A549 (cell line): Measurements from ENCODE around the gene OGA.

Experiments
- BHLHE40 ChIP-seq: IDR thresholded peaks from 2 replicates; pipeline ENCODE4 v1.6.1; 2012; ENCODE audit warnings: low read depth, low read length, inconsistent platforms
- CHD2 ChIP-seq: fragments of 150-350 bp; IDR thresholded peaks from 2 replicates; pipeline ENCODE4 v1.6.1; 2014; ENCODE audit warnings: low read length; ENCODE audit not compliant: partially characterized antibody
- CHD4 ChIP-seq: fragments of 200-600 bp; sonication (generic); IDR thresholded peaks from 2 replicates; pipeline ENCODE4 v1.6.1; 2016; ENCODE audit warnings: antibody characterized with exemption, mild to moderate bottlenecking, borderline replicate concordance
- CTCF ChIP-seq: fragments of >200 bp; sonication (Bioruptor Twin); formaldehyde crosslinking; IDR thresholded peaks from 3 replicates; pipeline ENCODE4 v1.5.1; 2016
- EP300 ChIP-seq, 2 experiments: fragments of >200 bp; sonication (Bioruptor Twin); formaldehyde crosslinking; IDR thresholded peaks; 2 replicates in 1 of 2; 3 replicates in 1 of 2; pipeline ENCODE4 v1.6.1; 2016 to 2017
- ESRRA ChIP-seq: fragments of 150-350 bp; IDR thresholded peaks from 2 replicates; pipeline ENCODE4 v1.6.1; 2014; ENCODE audit warnings: mild to moderate bottlenecking, low read length, borderline replicate concordance
- GATA3 ChIP-seq: IDR thresholded peaks from 2 replicates; pipeline ENCODE4 v1.6.1; 2012; ENCODE audit warnings: borderline replicate concordance
- HDAC2 ChIP-seq: fragments of 200-600 bp; sonication (generic); IDR thresholded peaks from 2 replicates; pipeline ENCODE4 v1.6.1; 2016
- MYC ChIP-seq: IDR thresholded peaks from 2 replicates; pipeline ENCODE4 v1.6.1; 2012; ENCODE audit warnings: mild to moderate bottlenecking, inconsistent platforms, low read length, improper control_type of control experiment, borderline replicate concordance
- PHF8 ChIP-seq: fragments of 200-600 bp; sonication (generic); IDR thresholded peaks from 2 replicates; pipeline ENCODE4 v1.6.1; 2016; ENCODE audit warnings: low read depth, mild to moderate bottlenecking, antibody characterized with exemption, moderate library complexity, borderline replicate concordance
- POLR2A ChIP-seq: IDR thresholded peaks from 2 replicates; pipeline ENCODE4 v1.6.1; 2012; ENCODE audit warnings: mild to moderate bottlenecking, low read length
- POLR2AphosphoS2 ChIP-seq: conservative IDR thresholded peaks from 2 replicates; pipeline ENCODE4 v1.6.1; 2012; ENCODE audit warnings: low read length, improper control_type of control experiment, inconsistent platforms
- RAD21 ChIP-seq, 2 experiments: fragments of >200 bp in 1 of 2; sonication (Bioruptor Twin) in 1 of 2; formaldehyde crosslinking in 1 of 2; IDR thresholded peaks in 1 of 2; conservative IDR thresholded peaks in 1 of 2; 2 replicates in 1 of 2; 3 replicates in 1 of 2; pipeline ENCODE4 v1.6.1; 2012 to 2018; ENCODE audit warnings: inconsistent platforms in 1 of 2
- TF ChIP-seq, protein P1 (sequence below): IDR thresholded peaks from 2 replicates; pipeline ENCODE4 v1.6.1; 2012

DNA sequence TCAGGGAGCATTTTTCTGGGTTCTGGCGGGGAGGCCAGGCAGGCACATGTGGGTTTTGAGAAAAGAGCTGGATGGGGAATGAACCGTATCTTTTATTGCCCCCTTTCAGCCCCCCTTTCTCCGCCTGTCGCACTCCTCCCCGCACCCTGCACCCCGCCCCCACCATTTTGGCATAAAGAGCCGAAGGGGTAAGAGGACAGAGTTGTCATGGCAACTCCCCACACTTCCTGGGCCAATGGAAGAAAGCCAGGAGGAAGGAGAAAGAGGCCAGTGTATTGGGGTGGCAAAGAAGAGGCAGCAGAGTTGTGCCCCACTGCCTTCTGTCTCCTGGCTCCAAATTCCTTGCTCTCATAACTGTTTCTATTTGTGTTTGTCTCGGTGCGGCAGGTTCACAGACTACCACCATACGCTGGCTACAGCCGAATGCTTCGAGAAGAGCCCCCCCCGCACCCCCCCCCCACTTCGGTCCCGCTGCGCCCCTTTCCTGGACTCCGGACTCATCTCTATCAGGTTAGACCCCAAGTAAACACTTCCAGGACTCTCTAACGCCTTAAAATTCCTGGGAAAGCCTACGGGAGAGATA, 21.9 kb upstream of the OGA start:
- TF ChIP-seq POLR2A (no peak), CHD4 (no peak), BHLHE40 (no peak), CTCF (no peak), RAD21 (conservative IDR thresholded peaks at IDR 0.05 in 1 of 2, IDR thresholded peaks at IDR 0.05 in 1 of 2) (no peak), MYC (no peak), HDAC2 (no peak), EP300 (IDR thresholded peaks at IDR 0.05) (no peak), PHF8 (no peak), POLR2AphosphoS2 (no peak), CHD2 (no peak), ESRRA (no peak), GATA3 (no peak)
- TF ChIP-seq, protein P1, sequence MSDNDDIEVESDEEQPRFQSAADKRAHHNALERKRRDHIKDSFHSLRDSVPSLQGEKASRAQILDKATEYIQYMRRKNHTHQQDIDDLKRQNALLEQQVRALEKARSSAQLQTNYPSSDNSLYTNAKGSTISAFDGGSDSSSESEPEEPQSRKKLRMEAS = no peak
